VCaP (cell line): ENCODE data around the gene CTNNAL1.
A peak's percentile ranks its signal among the peaks of the same experiment; 100 is the strongest.

Experiments
- H3K27ac ChIP-seq: fragments of 450-650 bp; 2 replicates; pipeline ENCODE4 v1.5.1; 2017
- CTCF ChIP-seq: fragments of 450-650 bp; conservative IDR thresholded peaks from 2 replicates; pipeline ENCODE4 v1.5.1; 2017; ENCODE audit warnings: mild to moderate bottlenecking, moderate library complexity

Gene CTNNAL1

GRCh38 chr9:109022873-109023272, 9.6 kb upstream of the CTNNAL1 start:
- H3K27ac ChIP-seq, result no peak overlapping the region
- no peak for TF ChIP-seq CTCF

DNA sequence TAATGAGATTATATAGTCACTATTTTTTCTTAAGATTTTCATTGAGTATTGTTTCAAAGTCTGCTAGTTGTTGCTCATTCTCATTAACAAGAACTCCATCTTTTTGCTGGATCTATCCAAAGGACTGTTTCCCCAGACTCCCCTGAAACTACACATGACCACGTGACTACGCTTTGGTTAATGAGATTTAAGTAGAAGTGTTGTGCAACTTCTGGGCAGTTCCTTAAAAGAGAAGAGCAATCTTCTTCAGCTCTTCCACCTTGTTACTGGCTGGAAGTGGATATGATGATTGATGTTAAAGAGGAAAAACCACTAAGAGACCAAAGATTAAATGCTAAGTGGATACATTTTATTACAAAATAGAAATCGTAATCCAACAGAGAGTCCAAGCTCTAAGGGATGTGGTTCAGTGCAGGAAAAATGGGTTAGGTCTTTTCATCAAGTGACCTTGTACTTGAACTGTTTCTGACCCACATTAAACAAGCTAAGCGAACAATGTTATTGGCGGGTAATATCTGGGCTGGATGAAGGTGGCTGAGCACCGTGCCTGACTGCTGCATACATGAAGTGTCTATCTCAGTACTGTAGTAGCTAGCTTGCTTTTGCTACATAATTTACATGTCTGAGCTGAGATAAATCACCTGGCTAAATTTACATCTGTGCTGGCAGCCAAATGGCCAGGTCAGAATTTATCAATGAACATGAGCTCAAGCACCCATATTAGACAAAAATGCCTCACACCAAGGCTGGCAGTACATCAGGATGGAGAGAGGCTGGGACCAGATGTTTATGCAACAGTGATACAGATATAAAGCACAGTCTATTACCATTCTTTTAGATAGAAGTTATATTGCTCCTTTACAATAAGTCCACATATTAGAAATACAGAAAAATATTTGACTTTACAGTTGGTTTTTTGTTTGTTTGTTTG, 7.5 kb upstream of the CTNNAL1 start:
- no peak for TF ChIP-seq CTCF
- no peak overlapping the region for H3K27ac ChIP-seq

GRCh38 chr9:109020113-109020512, 6.8 kb upstream of the CTNNAL1 start:
- no peak for TF ChIP-seq CTCF
- H3K27ac ChIP-seq, result no peak overlapping the region

GRCh38 chr9:109019420-109019819, 6.1 kb upstream of the CTNNAL1 start:
- no peak for TF ChIP-seq CTCF
- no peak overlapping the region for H3K27ac ChIP-seq

- no peak for TF ChIP-seq CTCF
- H3K27ac ChIP-seq, result peak overlapping the region; percentile 24
These were observed 4.2 kb upstream of the CTNNAL1 start for GRCh38 chr9:109017493-109017892.

- H3K27ac ChIP-seq, result peak overlapping the region; percentile 24
- TF ChIP-seq CTCF, result no peak
These were observed 3.8 kb upstream of the CTNNAL1 start for GRCh38 chr9:109017061-109017460.

DNA sequence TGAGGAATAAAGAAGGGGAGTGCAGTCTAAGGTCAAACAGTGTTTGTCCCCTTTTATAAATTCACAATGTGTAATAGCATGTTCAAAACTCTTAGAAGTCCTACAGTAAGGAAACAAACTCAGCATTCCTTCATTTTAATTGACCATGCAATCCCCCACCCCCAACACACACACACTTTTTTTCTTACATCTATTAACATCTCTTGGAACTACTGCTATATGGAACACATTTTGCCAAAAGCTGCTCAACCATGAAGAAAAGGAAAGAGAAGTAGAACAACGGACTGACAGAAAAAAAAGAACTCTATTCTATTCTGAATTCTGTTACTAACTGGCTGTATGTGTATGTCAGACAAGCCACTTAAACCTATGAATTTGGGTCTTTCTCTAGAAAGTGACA, 2.8 kb upstream of the CTNNAL1 start:
- no peak for TF ChIP-seq CTCF
- peak overlapping the region; percentile 24 for H3K27ac ChIP-seq
